Fibroblast of villous mesenchyme (primary cell): ENCODE results near the gene ASPHD1. TPM values are rescaled to one million over a fixed set of nuclear protein-coding genes. Genes with fewer than 3 reads are reported as not detected.
"Not testable (repeated sequence)": the region's sequence is repeated elsewhere in the genome, so short reads cannot be mapped to it uniquely, and the experiment has no call there.

ENCODE experiments used
- DNase-seq: peaks from one replicate; pipeline ENCODE4 v3.0.0-alpha.2; 2010; ENCODE audit warnings: low read depth
- H3K4me3 ChIP-seq: 2 replicates; pipeline ENCODE4 v1.5.1; 2011; ENCODE audit warnings: low read depth, mild to moderate bottlenecking, low read length
- CTCF ChIP-seq: IDR thresholded peaks from 2 replicates; pipeline ENCODE4 v1.5.1; 2012; ENCODE audit warnings: low read depth, mild to moderate bottlenecking, low read length; ENCODE audit not compliant: insufficient read depth
- total RNA-seq: library from RNA; depleted of rRNA; stranded (reverse); fragments of >200 nt; gene quantifications from 2 replicates; pipeline ENCODE4 v1.2.3, GENCODE V29; 2012

Gene ASPHD1
- total RNA-seq, 1 donor: 7.8 TPM

DNA sequence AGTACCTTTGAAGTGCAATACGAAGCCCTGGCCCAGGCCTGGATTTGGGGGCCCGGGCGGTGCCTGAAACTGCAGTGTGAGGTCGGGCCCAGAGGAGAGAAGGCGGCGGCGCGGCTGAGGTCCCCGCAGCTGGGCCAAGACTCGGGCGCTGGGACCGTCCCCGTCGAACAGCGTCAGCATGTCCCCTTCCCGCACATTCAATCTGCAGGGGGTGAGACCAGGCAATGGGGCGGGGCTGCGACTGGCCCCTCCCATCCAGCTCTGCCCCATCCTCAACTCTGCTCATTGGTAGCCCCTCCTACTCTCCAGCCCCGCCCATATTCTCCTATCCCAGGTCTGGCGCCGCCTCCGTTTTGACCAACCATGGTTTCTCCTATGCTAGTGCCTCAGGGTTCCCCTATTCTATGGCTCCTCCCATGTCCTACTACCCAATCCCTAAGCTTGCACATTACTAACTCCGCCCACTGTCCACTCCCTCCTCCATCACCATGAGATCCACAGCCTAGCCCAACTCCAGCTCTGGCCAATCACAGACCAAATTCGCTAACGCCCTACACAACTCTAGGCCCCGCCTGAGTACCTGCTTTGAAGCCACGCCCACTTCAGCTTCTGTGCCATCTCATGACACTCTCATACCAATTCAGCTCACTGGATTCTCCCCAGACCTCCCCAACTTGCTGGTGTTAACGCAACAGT is 22.9 kb upstream of the ASPHD1 start:
- DNase-seq: peak; percentile 16
- no peak for TF ChIP-seq CTCF
- no peak overlapping the region for H3K4me3 ChIP-seq

GRCh38 chr16:29878172-29878571 is 22.1 kb upstream of the ASPHD1 start:
- DNase-seq: no peak
- H3K4me3 ChIP-seq: no peak overlapping the region
- TF ChIP-seq CTCF: no peak

DNA sequence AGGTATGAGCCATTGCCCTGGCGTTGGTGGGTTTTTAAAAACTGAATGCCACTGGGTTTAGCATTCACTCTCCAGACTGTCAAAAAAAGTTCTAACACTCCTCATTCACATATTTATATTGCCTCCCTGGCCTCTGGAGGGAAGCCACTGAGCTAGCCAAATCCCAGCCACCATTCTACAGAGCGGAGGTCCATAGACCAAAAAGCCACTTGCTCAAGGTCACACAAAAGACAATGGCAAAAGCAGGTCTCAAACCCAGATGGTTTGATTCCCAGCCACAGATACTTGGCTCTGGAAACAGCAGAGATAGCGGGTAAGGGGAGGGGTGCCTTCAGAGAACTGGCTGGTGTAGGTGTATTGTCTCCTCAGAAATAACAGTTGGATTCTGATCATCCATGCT is 19.2 kb upstream of the ASPHD1 start:
- H3K4me3 ChIP-seq: no peak overlapping the region
- no peak for TF ChIP-seq CTCF
- DNase-seq: no peak

GRCh38 chr16:29883987-29884386 is 16.3 kb upstream of the ASPHD1 start:
- no peak for DNase-seq
- H3K4me3 ChIP-seq: no peak overlapping the region
- no peak for TF ChIP-seq CTCF

DNA sequence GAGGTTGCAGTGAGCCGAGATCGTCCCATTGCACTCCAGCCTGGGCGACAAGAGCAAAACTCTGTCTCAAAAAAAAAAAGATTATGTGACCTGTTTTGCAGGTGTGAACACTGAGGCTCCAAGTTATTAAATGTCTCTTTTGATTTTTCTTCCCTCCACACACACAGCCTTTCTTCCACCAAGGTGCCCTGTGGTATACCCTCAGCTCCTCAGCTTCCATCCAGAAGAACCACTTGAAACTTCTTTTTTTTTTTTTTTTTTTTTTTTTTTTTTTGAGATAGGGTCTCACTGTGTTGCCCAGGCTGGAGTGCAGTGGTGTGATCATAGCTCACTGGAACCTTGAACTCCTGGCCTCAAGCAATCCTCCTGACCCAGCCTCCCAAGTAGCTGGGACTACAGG is 10.9 kb upstream of the ASPHD1 start:
- not testable (repeated sequence) for H3K4me3 ChIP-seq, DNase-seq

GRCh38 chr16:29891525-29892457 is 8.5 kb upstream of the ASPHD1 start:
- TF ChIP-seq CTCF: no peak
- no peak for DNase-seq
- H3K4me3 ChIP-seq: no peak overlapping the region

GRCh38 chr16:29892458-29892813 is 7.9 kb upstream of the ASPHD1 start:
- DNase-seq: no peak
- H3K4me3 ChIP-seq: no peak overlapping the region
- TF ChIP-seq CTCF: no peak
